UCSD-AML1 (cell line): ENCODE results near the gene KCNQ5.
A peak's percentile ranks its signal among the peaks of the same experiment; 100 is the strongest.

Experiments
- DNase-seq: peaks from one replicate; lab custom pipeline; 2025; ENCODE audit not compliant: unreplicated experiment; lab: John Stamatoyannopoulos, UW

Gene KCNQ5

DNA sequence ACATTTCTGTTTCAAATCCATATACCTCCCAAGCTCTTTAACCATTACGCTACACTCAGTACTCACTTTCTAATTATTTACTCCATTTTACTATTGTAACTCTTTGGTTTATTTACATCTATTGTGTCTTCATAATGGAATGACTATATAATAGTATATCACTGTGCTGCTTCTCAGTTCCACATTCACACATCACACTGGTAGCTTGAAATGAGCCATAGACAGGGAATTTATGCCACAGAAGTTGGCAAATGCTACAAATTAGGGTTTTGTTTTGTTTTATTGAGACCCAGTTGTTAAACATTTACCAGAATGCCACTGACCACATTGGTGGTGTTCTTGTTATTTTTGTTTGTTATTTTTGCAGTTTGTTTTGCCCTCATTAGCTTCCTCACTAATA lies 213.9 kb downstream of the KCNQ5 start:
- no peak for DNase-seq

DNA sequence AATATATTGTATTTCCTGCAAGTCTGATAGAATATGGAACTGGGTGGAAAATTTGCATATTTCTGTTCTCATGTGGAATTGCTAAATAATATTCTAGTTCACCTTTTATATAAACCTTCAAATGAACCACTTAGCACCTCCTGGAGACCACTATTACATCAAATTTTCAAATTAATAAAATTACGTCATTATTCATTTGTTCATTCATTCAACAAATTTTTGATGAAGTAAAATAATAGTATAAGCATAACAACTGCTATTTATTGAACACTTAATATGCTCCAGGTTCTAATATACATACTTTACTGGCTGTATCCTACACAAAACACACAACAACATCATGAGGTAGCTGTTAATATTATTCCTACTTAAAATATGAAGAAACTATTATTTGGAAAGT lies 215.1 kb downstream of the KCNQ5 start:
- DNase-seq = no peak

GRCh38 chr6:72841195-72841594 lies 219.3 kb downstream of the KCNQ5 start:
- no peak for DNase-seq

GRCh38 chr6:72842140-72842539 lies 220.3 kb downstream of the KCNQ5 start:
- no peak for DNase-seq

DNA sequence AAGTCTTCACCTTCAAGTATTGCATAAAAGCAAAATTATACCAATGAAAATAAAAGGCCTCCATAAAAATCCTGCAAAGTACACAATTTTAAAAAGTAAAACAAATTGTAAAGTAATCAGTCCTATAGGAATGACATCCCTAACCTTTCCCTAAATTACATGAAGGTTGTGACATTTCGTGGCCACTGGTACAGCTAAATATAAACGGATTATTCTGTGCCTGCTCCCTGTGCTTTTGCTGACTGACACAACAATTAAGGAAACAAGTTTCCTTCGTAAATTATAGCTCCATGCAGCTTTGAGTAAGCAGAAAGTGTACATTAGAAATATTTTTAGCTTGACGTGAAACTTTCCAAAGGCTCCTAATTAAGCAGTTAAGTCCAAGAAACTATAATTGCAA lies 222.8 kb downstream of the KCNQ5 start:
- no peak for DNase-seq

DNA sequence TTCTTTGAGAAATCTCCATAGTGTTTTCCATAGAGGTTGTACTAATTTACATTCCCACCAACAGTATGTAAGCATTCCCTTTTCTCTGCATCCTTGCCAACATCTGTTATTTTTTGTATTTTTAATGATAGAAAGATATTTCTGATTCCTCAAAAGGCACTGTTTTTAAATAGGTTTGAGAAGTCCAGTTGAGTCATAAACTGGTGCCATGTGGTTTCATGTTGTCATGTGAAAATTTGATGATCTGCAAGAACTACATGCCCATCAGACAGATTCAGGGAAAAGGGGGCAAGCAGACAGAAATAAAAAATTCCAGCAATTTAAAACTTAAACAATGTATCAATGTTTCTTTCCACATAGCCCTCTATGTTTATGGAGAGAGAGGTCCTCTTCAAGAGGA lies 227.5 kb downstream of the KCNQ5 start:
- DNase-seq = no peak

GRCh38 chr6:72850040-72850439 lies 228.2 kb downstream of the KCNQ5 start:
- no peak for DNase-seq

DNA sequence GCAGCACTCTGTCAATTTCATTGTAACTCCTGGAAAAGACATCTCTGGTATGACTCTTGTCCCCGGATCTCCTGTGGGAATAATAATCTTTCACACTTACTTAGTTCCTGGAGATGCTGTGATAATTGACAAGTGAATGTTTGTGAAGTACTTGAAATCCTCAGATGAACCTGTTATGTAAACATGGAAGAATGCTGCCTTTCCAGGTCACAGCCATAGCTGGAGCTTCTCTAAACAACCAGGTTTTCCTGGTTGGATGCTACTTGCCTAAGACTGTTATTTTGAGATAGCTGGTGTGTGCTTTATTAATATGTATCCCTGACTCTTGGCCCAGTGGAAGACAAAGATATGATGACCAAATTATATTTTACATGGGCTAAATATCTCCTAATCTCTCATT lies 228.6 kb downstream of the KCNQ5 start:
- no peak for DNase-seq

DNA sequence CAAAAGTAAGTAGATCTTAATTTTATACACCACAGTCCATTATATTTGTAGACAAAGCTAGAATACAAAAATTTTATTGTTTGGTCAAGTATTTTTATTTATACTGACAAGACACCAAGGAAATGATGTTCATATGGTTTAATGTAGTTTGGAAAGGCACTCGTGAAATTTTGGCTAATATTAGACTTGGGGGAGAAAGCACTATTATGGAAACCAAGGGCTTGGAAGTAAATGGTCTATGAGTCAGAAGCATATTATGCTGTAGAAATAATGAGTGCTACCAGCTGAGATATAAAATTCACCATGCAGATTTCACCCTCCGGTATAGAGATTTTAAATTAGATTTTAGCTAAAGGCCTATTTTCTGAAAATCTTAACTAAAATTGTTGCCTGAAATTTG lies 233.6 kb downstream of the KCNQ5 start:
- no peak for DNase-seq

- DNase-seq = peak; percentile 9
These were observed 234.9 kb downstream of the KCNQ5 start for GRCh38 chr6:72856801-72857200.

DNA sequence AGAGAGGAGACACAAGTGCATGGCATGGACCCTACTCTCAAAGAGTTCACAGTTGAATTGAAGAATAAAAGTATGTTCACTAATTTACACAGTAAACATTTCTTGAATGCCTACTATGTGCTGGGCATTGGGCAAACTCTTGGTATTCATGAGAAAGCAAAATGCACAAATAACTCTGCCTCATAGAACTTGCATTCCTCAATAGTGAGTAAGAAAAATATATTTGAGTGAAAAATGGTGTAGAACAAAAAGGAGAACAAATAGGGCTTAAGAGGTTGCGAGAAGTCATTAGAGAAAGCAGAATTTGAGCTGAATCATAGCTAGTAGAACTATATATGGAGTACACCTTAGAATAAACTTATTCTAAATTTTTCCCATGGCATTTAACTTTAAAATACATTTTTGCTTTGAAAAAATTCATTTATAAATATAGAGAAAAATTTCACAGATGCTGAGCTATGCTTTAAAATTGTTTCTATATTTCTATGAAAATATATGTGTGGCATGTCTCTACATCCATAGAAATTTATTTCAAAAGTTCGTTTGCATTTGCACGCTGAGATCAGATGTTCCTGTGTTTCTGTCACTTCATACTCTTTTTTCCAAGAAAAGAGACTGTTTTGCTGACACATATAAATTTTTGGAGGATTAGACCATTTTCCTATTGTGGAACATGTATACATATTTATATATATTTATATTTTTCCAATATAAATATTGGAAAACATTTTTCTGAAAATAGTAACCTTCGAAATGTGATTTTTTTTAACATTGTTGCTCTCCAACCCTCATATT lies 236.1 kb downstream of the KCNQ5 start:
- DNase-seq = no peak

DNA sequence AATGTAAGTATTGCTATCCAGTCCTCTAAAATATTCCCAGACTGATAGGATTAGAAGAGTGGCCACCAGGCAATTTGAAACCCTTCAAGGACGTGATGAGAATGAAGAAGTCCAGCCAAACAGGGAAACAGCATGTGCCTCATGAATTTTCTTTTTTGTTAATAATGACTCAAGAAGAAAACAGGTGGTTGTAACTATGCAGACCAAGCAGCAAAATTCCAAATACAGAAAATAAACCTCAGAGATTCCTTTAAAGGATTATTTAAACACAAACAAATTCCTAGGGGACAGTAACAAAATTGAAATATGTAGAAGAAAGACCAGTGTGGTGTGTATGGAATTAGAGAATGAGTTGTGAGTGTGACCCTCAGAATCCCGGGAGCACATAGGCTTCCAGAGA lies 239.2 kb downstream of the KCNQ5 start:
- no peak for DNase-seq

DNA sequence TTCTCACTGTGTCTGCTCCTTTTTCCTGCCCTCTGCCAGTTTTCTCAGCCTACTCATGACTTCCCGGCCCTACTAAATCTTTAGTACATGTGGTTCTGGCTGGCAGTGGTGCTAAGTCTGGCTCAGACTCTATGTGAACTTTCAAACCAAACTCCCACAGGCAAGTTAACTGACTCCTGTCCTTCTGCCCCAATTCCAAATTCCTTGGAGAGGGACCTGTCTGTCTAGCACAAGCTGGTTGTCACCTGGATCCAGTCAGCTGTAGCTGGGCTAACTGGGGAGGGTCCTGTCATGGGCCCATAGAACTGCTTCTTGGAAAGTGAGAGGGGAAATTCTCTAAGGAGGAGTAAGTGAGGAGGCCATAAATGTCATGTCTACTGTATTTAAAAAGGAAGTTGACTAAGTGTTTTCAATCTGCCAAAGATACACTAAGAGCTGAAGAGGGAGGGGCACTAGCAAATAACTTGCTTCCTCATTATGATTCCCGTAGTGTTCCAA lies 240.1 kb downstream of the KCNQ5 start:
- DNase-seq = peak; percentile 53

- DNase-seq = no peak
These were observed 241.3 kb downstream of the KCNQ5 start for GRCh38 chr6:72863131-72863530.

- DNase-seq = no peak
These were observed 242.4 kb downstream of the KCNQ5 start for GRCh38 chr6:72864236-72864635.

DNA sequence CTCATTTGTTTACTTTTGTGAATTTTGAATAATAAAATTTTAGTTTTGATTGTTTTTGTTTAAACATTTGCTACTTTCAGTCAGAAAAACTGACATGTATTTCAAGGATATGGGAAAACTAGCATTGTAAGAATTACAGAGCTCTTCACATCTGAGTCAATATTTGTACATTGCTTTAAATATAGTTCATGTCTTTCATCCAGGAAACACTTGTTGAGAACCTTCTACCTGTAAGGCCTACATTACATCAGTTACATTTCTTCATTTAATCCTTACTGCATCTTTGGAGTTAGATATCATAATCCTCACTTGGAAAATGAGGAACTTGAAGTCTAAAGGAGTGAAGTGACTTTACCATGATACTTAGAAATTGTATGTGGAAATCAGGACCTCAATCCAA lies 242.9 kb downstream of the KCNQ5 start:
- no peak for DNase-seq

GRCh38 chr6:72865467-72865866 lies 243.6 kb downstream of the KCNQ5 start:
- no peak for DNase-seq

DNA sequence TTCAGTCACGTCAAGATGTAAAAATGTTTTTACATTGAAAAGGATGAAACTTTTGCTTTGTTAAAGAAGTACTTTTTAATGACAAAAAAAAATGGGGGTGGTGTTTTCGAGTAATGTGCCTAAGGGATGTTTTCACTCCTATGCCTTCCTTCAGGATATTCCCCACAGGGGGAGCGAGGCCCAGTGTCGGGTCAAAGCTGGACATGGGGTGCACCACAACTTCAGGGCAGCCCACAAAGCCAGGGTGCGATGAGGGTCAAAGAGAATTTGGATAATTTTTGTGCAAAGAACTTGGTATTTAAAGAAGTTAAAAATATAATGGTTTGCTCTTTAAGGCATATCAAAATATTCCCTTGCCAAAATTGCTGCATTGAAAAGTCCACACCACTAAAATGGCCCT lies 247.8 kb downstream of the KCNQ5 start:
- no peak for DNase-seq

GRCh38 chr6:72873433-72873832 lies 251.6 kb downstream of the KCNQ5 start:
- DNase-seq = no peak

GRCh38 chr6:72876256-72876655 lies 254.4 kb downstream of the KCNQ5 start:
- no peak for DNase-seq

- no peak for DNase-seq
These were observed 264.3 kb downstream of the KCNQ5 start for GRCh38 chr6:72886170-72886569.

GRCh38 chr6:72890233-72890632 lies 268.4 kb downstream of the KCNQ5 start:
- DNase-seq = no peak

DNA sequence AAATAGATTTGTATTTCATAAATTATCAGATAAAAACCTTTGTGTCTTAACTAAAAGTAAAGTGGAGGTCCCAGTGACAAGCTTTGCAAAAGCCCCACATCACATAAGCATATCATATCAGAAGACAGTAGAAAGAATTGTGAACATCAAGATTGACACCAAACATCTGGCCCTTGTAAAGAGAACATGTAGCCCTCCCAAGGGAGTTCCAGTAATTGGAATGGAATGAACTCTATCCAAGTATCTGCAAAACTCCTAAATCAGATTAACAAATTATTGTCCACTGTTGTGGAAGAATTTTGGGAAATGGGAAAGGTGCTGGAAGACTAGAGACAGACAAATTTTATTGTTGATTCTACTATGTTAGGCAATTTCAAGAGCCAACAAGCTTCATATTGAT lies 268.8 kb downstream of the KCNQ5 start:
- DNase-seq = no peak
